SK-N-SH (cell line): Measurements from ENCODE around the gene LRRC32.

Source experiments
- CTCF ChIP-seq: fragments of 200-600 bp; sonication (generic); IDR thresholded peaks from 2 replicates; pipeline ENCODE4 v1.6.1; 2017; ENCODE audit warnings: antibody characterized with exemption, mild to moderate bottlenecking, moderate library complexity
- ELF1 ChIP-seq: IDR thresholded peaks from 2 replicates; pipeline ENCODE4 v1.4.0; 2012
- EP300 ChIP-seq, 2 experiments: IDR thresholded peaks; 2 replicates each; pipeline versions ENCODE4 v1.4.0 to v1.6.1; 2012; ENCODE audit warnings: borderline replicate concordance in 1 of 2, low read depth in 1 of 2, low read length in 1 of 2
- EZH2phosphoT487 ChIP-seq: fragments of 200-600 bp; sonication (generic); IDR thresholded peaks from 2 replicates; pipeline ENCODE4 v1.6.1; 2017; ENCODE audit warnings: low read depth, mixed run types, mild to moderate bottlenecking, antibody characterized with exemption, moderate library complexity, borderline replicate concordance
- GATA2 ChIP-seq: sonication (generic); formaldehyde crosslinking; IDR thresholded peaks from 2 replicates; pipeline ENCODE4 v1.5.0; 2020; ENCODE audit warnings: mild to moderate bottlenecking, missing genetic modification reagents
- MAX ChIP-seq: IDR thresholded peaks from 2 replicates; pipeline ENCODE4 v1.4.0; 2012; ENCODE audit warnings: low read depth
- NRF1 ChIP-seq: IDR thresholded peaks from 2 replicates; pipeline ENCODE4 v1.6.1; 2012; ENCODE audit warnings: low read depth, mild to moderate bottlenecking, low read length
- RAD21 ChIP-seq: IDR thresholded peaks from 2 replicates; pipeline ENCODE4 v1.6.1; 2012; ENCODE audit warnings: mild to moderate bottlenecking, low read length
- RFX5 ChIP-seq: IDR thresholded peaks from 2 replicates; pipeline ENCODE4 v1.6.1; 2012; ENCODE audit warnings: mild to moderate bottlenecking, improper control_type of control experiment, low read length
- TAF1 ChIP-seq: IDR thresholded peaks from 2 replicates; pipeline ENCODE4 v1.6.1; 2012; ENCODE audit warnings: low read depth, mild to moderate bottlenecking, low read length, moderate library complexity, borderline replicate concordance
- TEAD4 ChIP-seq: IDR thresholded peaks from 2 replicates; pipeline ENCODE4 v1.4.0; 2012; ENCODE audit warnings: mild to moderate bottlenecking, borderline replicate concordance; ENCODE audit not compliant: insufficient read depth

GRCh38 chr11:76640501-76640900 is 30.0 kb downstream of the LRRC32 start:
- TF ChIP-seq TAF1, result no peak
- TF ChIP-seq CTCF, result no peak
- TF ChIP-seq MAX, result no peak
- TF ChIP-seq NRF1, result no peak
- no peak for TF ChIP-seq GATA2 (CRISPR knock-in tag)
- TF ChIP-seq RFX5, result no peak
- no peak for TF ChIP-seq TEAD4
- no peak for TF ChIP-seq RAD21
- TF ChIP-seq EP300 (IDR thresholded peaks at IDR 0.05; ENCODE audit: borderline replicate concordance in 1 of 2, low read depth in 1 of 2, low read length in 1 of 2), result no peak
- TF ChIP-seq ELF1, result no peak
- no peak for TF ChIP-seq EZH2phosphoT487
